ENCODE data around the gene EHF. TPM values are rescaled to one million over a fixed set of nuclear protein-coding genes. Genes with fewer than 3 reads are reported as not detected.

Gene EHF
- total and polyA plus RNA-seq, 8 donors = 9.9 to 53.1 (median 13.9) TPM

GRCh38 chr11:34595391-34595790, 25.5 kb upstream of the EHF start:
- intact Hi-C loops (cut with DNase I) = no loop called here
- ATAC-seq (no peak), DNase-seq (no peak)

GRCh38 chr11:34595960-34596644, 24.8 kb upstream of the EHF start:
- TF ChIP-seq CTCF (IDR thresholded peaks at IDR 0.05) = no peak
- no peak overlapping the region for H3K4me3 ChIP-seq
- no peaks in the 10 kb centered on the region for H3K9me3 ChIP-seq
- ATAC-seq (no peak), DNase-seq (no peak)
- no peaks in the 10 kb centered on the region for H3K27me3 ChIP-seq
- intact Hi-C loops (cut with DNase I) = no loop called here
- H3K4me1 ChIP-seq = peaks cover 9 to 11% of the 10 kb centered on the region in 2 donors
- H3K27ac ChIP-seq = no peak overlapping the region
- H3K36me3 ChIP-seq = no peaks in the 10 kb centered on the region

More at GRCh38 chr11:34595391-34595790, 25.5 kb upstream of the EHF start:
- Histone ChIP-seq H3K36me3 (no peaks in the 10 kb centered on the region), H3K4me3 (no peak overlapping the region), H3K9me3 (no peaks in the 10 kb centered on the region), H3K27me3 (no peaks in the 10 kb centered on the region), H3K27ac (no peak overlapping the region), H3K4me1 (peaks cover 5% of the 10 kb centered on the region in 2 donors)
- no peak for TF ChIP-seq CTCF (IDR thresholded peaks at IDR 0.05)

- ATAC-seq (no peak), DNase-seq (no peak)
- intact Hi-C loops (cut with DNase I) = no loop called here
- Histone ChIP-seq H3K9me3 (no peaks in the 10 kb centered on the region), H3K27me3 (no peaks in the 10 kb centered on the region), H3K36me3 (no peaks in the 10 kb centered on the region), H3K27ac (peak overlapping the region in 1 of 2 donors; percentile 72), H3K4me1 (peaks cover 13 to 17% of the 10 kb centered on the region in 2 donors), H3K4me3 (no peak overlapping the region)
- no peak for TF ChIP-seq CTCF (IDR thresholded peaks at IDR 0.05)
Measured at GRCh38 chr11:34599406-34599945, 21.4 kb upstream of the EHF start.

- Histone ChIP-seq H3K9me3 (no peaks in the 10 kb centered on the region), H3K4me1 (peaks cover 13 to 17% of the 10 kb centered on the region in 2 donors), H3K4me3 (no peak overlapping the region), H3K27ac (peak overlapping the region; percentile 66 to 72), H3K27me3 (no peaks in the 10 kb centered on the region), H3K36me3 (no peaks in the 10 kb centered on the region)
- intact Hi-C loops (cut with DNase I) = no loop called here
- DNase-seq (peak in 3 of 4 donors; percentile 62 to 71 (median 67)), ATAC-seq (peak; percentile 78)
- no peak for TF ChIP-seq CTCF (IDR thresholded peaks at IDR 0.05)
Measured at GRCh38 chr11:34600339-34601084, 20.4 kb upstream of the EHF start.

- peaks cover 13 to 17% of the 10 kb centered on the region in 2 donors for H3K4me1 ChIP-seq
- TF ChIP-seq CTCF (IDR thresholded peaks at IDR 0.05) = no peak
- no peaks in the 10 kb centered on the region for H3K9me3 ChIP-seq
- intact Hi-C loops (cut with DNase I) = no loop called here
- DNase-seq = peak in 2 of 4 donors; percentile 67 to 82
- H3K27me3 ChIP-seq = no peaks in the 10 kb centered on the region
- ATAC-seq = peak; percentile 63
- H3K27ac ChIP-seq = peak overlapping the region; percentile 66 to 72
- no peak overlapping the region for H3K4me3 ChIP-seq
- H3K36me3 ChIP-seq = no peaks in the 10 kb centered on the region
Measured at GRCh38 chr11:34601085-34601444, 19.8 kb upstream of the EHF start.

Data from left lung (tissue), 10 donors.